Body of pancreas (tissue), 4 donors: ENCODE measurements around the gene GRIA1.

Experiments used
- CTCF ChIP-seq, 7 experiments: fragments of 450-650 bp in 4 of 7; fragments of 200-600 bp in 3 of 7; sonication (generic) in 3 of 7; IDR thresholded peaks; one replicate each; pipeline ENCODE4 v1.5.1; 2016 to 2019; ENCODE audit warnings: antibody characterized with exemption in 7 of 7
- POLR2A ChIP-seq, 3 donors: fragments of 450-650 bp; IDR thresholded peaks; one replicate each; pipeline ENCODE4 v1.6.1; 2016; ENCODE audit warnings: antibody characterized with exemption in 3 of 3, mild to moderate bottlenecking in 2 of 3

- no peak for TF ChIP-seq POLR2A (IDR thresholded peaks at IDR 0.05)
- no peak for TF ChIP-seq CTCF (IDR thresholded peaks at IDR 0.05)
These were observed 228.9 kb downstream of the GRIA1 start for GRCh38 chr5:153719324-153719723.
